Skeletal muscle tissue (tissue), 4 donors: ENCODE data around the gene B4GALNT4. TPM values are rescaled to one million over a fixed set of nuclear protein-coding genes. Genes with fewer than 3 reads are reported as not detected.
A peak's percentile ranks its signal among the peaks of the same experiment; 100 is the strongest.
"Not testable (repeated sequence)": the region's sequence is repeated elsewhere in the genome, so short reads cannot be mapped to it uniquely, and the experiment has no call there.

Experiments
- H3K27ac ChIP-seq: one replicate; pipeline ENCODE4 v1.7.0; 2013; ENCODE audit warnings: mild to moderate bottlenecking, low read depth, low read length, inconsistent platforms
- H3K27me3 ChIP-seq, 3 donors: one replicate each; pipeline ENCODE4 v1.7.0; 2013; ENCODE audit warnings: low read length in 3 of 3; ENCODE audit not compliant: control insufficient read depth in 3 of 3, insufficient read depth in 3 of 3
- H3K36me3 ChIP-seq, 3 donors: one replicate each; pipeline ENCODE4 v1.7.0; 2013; ENCODE audit warnings: low read length in 3 of 3; ENCODE audit not compliant: control insufficient read depth in 3 of 3, insufficient read depth in 3 of 3
- H3K4me1 ChIP-seq, 3 donors: one replicate each; pipeline ENCODE4 v1.7.0; 2013; ENCODE audit warnings: low read length in 3 of 3, mild to moderate bottlenecking in 3 of 3; ENCODE audit not compliant: control insufficient read depth in 3 of 3, insufficient read depth in 3 of 3
- H3K4me3 ChIP-seq, 3 donors: one replicate each; pipeline ENCODE4 v1.7.0; 2013; ENCODE audit warnings: low read length in 3 of 3
- H3K9ac ChIP-seq, 3 donors: one replicate each; pipeline ENCODE4 v1.7.0; 2013; ENCODE audit warnings: low read length in 3 of 3, mild to moderate bottlenecking in 3 of 3, moderate library complexity in 2 of 3, low read depth in 1 of 3
- H3K9me3 ChIP-seq, 3 donors: one replicate each; pipeline ENCODE4 v1.7.0; 2013; ENCODE audit warnings: low read length in 3 of 3; ENCODE audit not compliant: control insufficient read depth in 3 of 3
- total RNA-seq: library from RNA; depleted of rRNA; stranded (reverse); fragments of >200 nt; gene quantifications from one replicate; pipeline ENCODE4 v1.2.3, GENCODE V29; 2014
- donor health status: Osteomylitis.

Gene B4GALNT4
- total RNA-seq, 1 donor from 2014 or later = 5.2 TPM

GRCh38 chr11:406796-407650, 37.7 kb downstream of the B4GALNT4 start:
- peaks cover 7 to 31% (median 21%) of the 10 kb centered on the region in 3 donors for H3K27me3 ChIP-seq
- peak overlapping the region; percentile 43 to 73 (median 63) for H3K4me3 ChIP-seq
- H3K9ac ChIP-seq = peak overlapping the region in 2 of 3 donors; percentile 38 to 68
- H3K9me3 ChIP-seq = no peaks in the 10 kb centered on the region
- H3K36me3 ChIP-seq = no peaks in the 10 kb centered on the region
- no peak overlapping the region for H3K27ac ChIP-seq
- peaks cover 0 to 13% (median 6%) of the 10 kb centered on the region in 3 donors for H3K4me1 ChIP-seq

GRCh38 chr11:407651-408123, 38.4 kb downstream of the B4GALNT4 start:
- no peak overlapping the region for H3K27ac ChIP-seq

GRCh38 chr11:408154-409007, 39.1 kb downstream of the B4GALNT4 start:
- Histone ChIP-seq H3K9me3 (no peaks in the 10 kb centered on the region), H3K4me1 (peaks cover 3 to 17% (median 6%) of the 10 kb centered on the region in 3 donors), H3K9ac (no peak overlapping the region), H3K27ac (no peak overlapping the region), H3K4me3 (no peak overlapping the region), H3K27me3 (peaks cover 7 to 31% (median 21%) of the 10 kb centered on the region in 3 donors), H3K36me3 (no peaks in the 10 kb centered on the region)

More at GRCh38 chr11:407651-408123, 38.4 kb downstream of the B4GALNT4 start:
- no peaks in the 10 kb centered on the region for H3K9me3 ChIP-seq
- no peak overlapping the region for H3K9ac ChIP-seq
- no peaks in the 10 kb centered on the region for H3K36me3 ChIP-seq
- H3K27me3 ChIP-seq = peaks cover 7 to 31% (median 21%) of the 10 kb centered on the region in 3 donors
- H3K4me3 ChIP-seq = peak overlapping the region in 1 of 3 donors; percentile 49
- H3K4me1 ChIP-seq = peaks cover 0 to 13% (median 6%) of the 10 kb centered on the region in 3 donors

GRCh38 chr11:409008-409599, 39.8 kb downstream of the B4GALNT4 start:
- no peak overlapping the region for H3K27ac ChIP-seq
- H3K4me1 ChIP-seq = peaks cover 4 to 17% (median 6%) of the 10 kb centered on the region in 3 donors
- H3K36me3 ChIP-seq = no peaks in the 10 kb centered on the region
- no peak overlapping the region for H3K9ac ChIP-seq
- H3K4me3 ChIP-seq = no peak overlapping the region
- H3K9me3 ChIP-seq = no peaks in the 10 kb centered on the region
- peaks cover 8 to 31% (median 21%) of the 10 kb centered on the region in 3 donors for H3K27me3 ChIP-seq

- no peak overlapping the region for H3K27ac ChIP-seq
- no peak overlapping the region for H3K9ac ChIP-seq
- peaks cover 15 to 37% (median 26%) of the 10 kb centered on the region in 3 donors for H3K27me3 ChIP-seq
- no peaks in the 10 kb centered on the region for H3K36me3 ChIP-seq
- H3K4me3 ChIP-seq = no peak overlapping the region
- no peaks in the 10 kb centered on the region for H3K9me3 ChIP-seq
- peaks cover 4 to 21% (median 6%) of the 10 kb centered on the region in 3 donors for H3K4me1 ChIP-seq
Observed at GRCh38 chr11:409600-410483, 40.5 kb downstream of the B4GALNT4 start.

- H3K9ac ChIP-seq = not testable (repeated sequence)
Observed at GRCh38 chr11:410711-411110, 41.4 kb downstream of the B4GALNT4 start.

GRCh38 chr11:411520-411919, 42.2 kb downstream of the B4GALNT4 start:
- H3K4me3 ChIP-seq, H3K36me3 ChIP-seq, H3K27ac ChIP-seq, H3K9me3 ChIP-seq, H3K9ac ChIP-seq: not testable (repeated sequence)
- peaks cover 4 to 11% (median 4%) of the 10 kb centered on the region in 3 donors for H3K4me1 ChIP-seq
- H3K27me3 ChIP-seq = peaks cover 28 to 48% (median 39%) of the 10 kb centered on the region in 3 donors

More at GRCh38 chr11:410711-411110, 41.4 kb downstream of the B4GALNT4 start:
- H3K27me3 ChIP-seq = peaks cover 20 to 43% (median 30%) of the 10 kb centered on the region in 3 donors
- not testable (repeated sequence) for H3K4me3 ChIP-seq, H3K36me3 ChIP-seq, H3K9me3 ChIP-seq, H3K27ac ChIP-seq
- H3K4me1 ChIP-seq = peaks cover 4 to 19% (median 8%) of the 10 kb centered on the region in 3 donors

- no peak overlapping the region for H3K4me3 ChIP-seq
- H3K4me1 ChIP-seq = peaks cover 4 to 8% (median 5%) of the 10 kb centered on the region in 3 donors
- H3K36me3 ChIP-seq = no peaks in the 10 kb centered on the region
- no peak overlapping the region for H3K9ac ChIP-seq
- H3K27me3 ChIP-seq = peaks cover 38 to 52% (median 39%) of the 10 kb centered on the region in 3 donors
- no peak overlapping the region for H3K27ac ChIP-seq
- H3K9me3 ChIP-seq = no peaks in the 10 kb centered on the region
Observed at GRCh38 chr11:412641-413119, 43.4 kb downstream of the B4GALNT4 start.
